H9 (cell line): Measurements from ENCODE around the gene RAET1L. TPM values are rescaled to one million over a fixed set of nuclear protein-coding genes. Genes with fewer than 3 reads are reported as not detected.

Experiments used
- DNase-seq: peaks from one replicate; pipeline ENCODE4 v3.0.0-alpha.2; 2017
- H2AFZ ChIP-seq: one replicate; pipeline ENCODE4 v1.6.1; 2013; ENCODE audit warnings: mild to moderate bottlenecking, low read length, control low read depth, moderate library complexity
- H2AK5ac ChIP-seq: 2 replicates; pipeline ENCODE4 v1.6.1; 2013; ENCODE audit warnings: low read length, control low read depth, mixed read lengths; ENCODE audit not compliant: insufficient read length
- H2BK120ac ChIP-seq: one replicate; pipeline ENCODE4 v1.6.1; 2013; ENCODE audit warnings: low read depth, mild to moderate bottlenecking, low read length, control low read depth, inconsistent platforms; ENCODE audit not compliant: poor library complexity, severe bottlenecking
- H2BK12ac ChIP-seq: 2 replicates; pipeline ENCODE4 v1.6.1; 2013; ENCODE audit warnings: low read length, control low read depth, mixed read lengths, low read depth; ENCODE audit not compliant: insufficient read length
- H2BK15ac ChIP-seq: 2 replicates; pipeline ENCODE4 v1.6.1; 2013; ENCODE audit warnings: low read depth, low read length, control low read depth
- H2BK20ac ChIP-seq: one replicate; pipeline ENCODE4 v1.6.1; 2013; ENCODE audit warnings: low read depth, mild to moderate bottlenecking, low read length, control low read depth, inconsistent platforms; ENCODE audit not compliant: poor library complexity, severe bottlenecking
- H2BK5ac ChIP-seq: 2 replicates; pipeline ENCODE4 v1.6.1; 2013; ENCODE audit warnings: low read length, control low read depth, mixed read lengths; ENCODE audit not compliant: insufficient read length
- H3K14ac ChIP-seq: 2 replicates; pipeline ENCODE4 v1.6.1; 2013; ENCODE audit warnings: low read length, control low read depth; ENCODE audit not compliant: insufficient read depth
- H3K18ac ChIP-seq: 2 replicates; pipeline ENCODE4 v1.6.1; 2013; ENCODE audit warnings: low read depth, mild to moderate bottlenecking, mixed read lengths, low read length, control low read depth; ENCODE audit not compliant: insufficient read length
- H3K23ac ChIP-seq: 2 replicates; pipeline ENCODE4 v1.6.1; 2013; ENCODE audit warnings: low read length, control low read depth, mixed read lengths, low read depth; ENCODE audit not compliant: insufficient read length
- H3K23me2 ChIP-seq: 2 replicates; pipeline ENCODE4 v1.6.1; 2013; ENCODE audit warnings: low read depth, mild to moderate bottlenecking, mixed read lengths, low read length, control low read depth; ENCODE audit not compliant: insufficient read length, poor library complexity, severe bottlenecking
- H3K27ac ChIP-seq: 2 replicates; pipeline ENCODE4 v1.5.1; 2013; ENCODE audit warnings: low read length, control low read depth, mixed read lengths, low read depth; ENCODE audit not compliant: insufficient read length
- H3K27me3 ChIP-seq: 2 replicates; pipeline ENCODE4 v1.6.1; 2013; ENCODE audit warnings: low read length, control low read depth, inconsistent platforms; ENCODE audit not compliant: insufficient read depth
- H3K4ac ChIP-seq: 2 replicates; pipeline ENCODE4 v1.6.1; 2013; ENCODE audit warnings: low read depth, mild to moderate bottlenecking, control low read depth, inconsistent platforms, low read length, moderate library complexity
- H3K4me1 ChIP-seq: 2 replicates; pipeline ENCODE4 v1.6.1; 2013; ENCODE audit warnings: low read length, control low read depth, inconsistent platforms; ENCODE audit not compliant: insufficient read depth
- H3K4me2 ChIP-seq: 2 replicates; pipeline ENCODE4 v1.6.1; 2013; ENCODE audit warnings: low read length, control low read depth, mixed read lengths; ENCODE audit not compliant: insufficient read length, insufficient read depth
- H3K56ac ChIP-seq: 2 replicates; pipeline ENCODE4 v1.6.1; 2013; ENCODE audit warnings: low read depth, mild to moderate bottlenecking, mixed read lengths, low read length, control low read depth; ENCODE audit not compliant: insufficient read length
- H3K79me1 ChIP-seq: 2 replicates; pipeline ENCODE4 v1.6.1; 2013; ENCODE audit warnings: low read depth, mild to moderate bottlenecking, moderate library complexity, low read length, control low read depth, inconsistent platforms; ENCODE audit not compliant: insufficient read depth, poor library complexity, severe bottlenecking
- H3K79me2 ChIP-seq: 2 replicates; pipeline ENCODE4 v1.6.1; 2013; ENCODE audit warnings: low read length, control low read depth, inconsistent platforms; ENCODE audit not compliant: insufficient read depth
- H3K9ac ChIP-seq: 2 replicates; pipeline ENCODE4 v1.6.1; 2013; ENCODE audit warnings: low read length, control low read depth, mixed read lengths; ENCODE audit not compliant: insufficient read length; ENCODE audit errors: extremely low read depth
- H3K9me3 ChIP-seq: one replicate; pipeline ENCODE4 v1.6.1; 2013; ENCODE audit warnings: low read depth, low read length, inconsistent platforms; ENCODE audit not compliant: control insufficient read depth
- H3T11ph ChIP-seq: one replicate; pipeline ENCODE4 v1.6.1; 2013; ENCODE audit warnings: mild to moderate bottlenecking, low read length, control low read depth, inconsistent platforms
- H4K20me1 ChIP-seq: one replicate; pipeline ENCODE4 v1.6.1; 2013; ENCODE audit not compliant: control insufficient read depth, insufficient read length, insufficient read depth
- H4K5ac ChIP-seq: 2 replicates; pipeline ENCODE4 v1.6.1; 2013; ENCODE audit warnings: low read depth, mild to moderate bottlenecking, mixed read lengths, low read length, control low read depth; ENCODE audit not compliant: insufficient read length
- H4K8ac ChIP-seq: replicated peaks from 2 replicates; pipeline ENCODE4 v1.6.1; 2013; ENCODE audit warnings: low read length, control low read depth, mixed read lengths, low read depth; ENCODE audit not compliant: insufficient read length
- H4K91ac ChIP-seq: 2 replicates; pipeline ENCODE4 v1.6.1; 2013; ENCODE audit warnings: low read depth, mild to moderate bottlenecking, moderate library complexity, mixed read lengths, low read length, control low read depth; ENCODE audit not compliant: insufficient read length
- H3K27ac Mint-ChIP-seq, 3 experiments: 2 replicates in 2 of 3; 3 replicates in 1 of 3; pipeline ENCODE4 v1.8.0; 2020 to 2021; ENCODE audit warnings: mixed read lengths in 3 of 3, mild to moderate bottlenecking in 1 of 3, moderate library complexity in 1 of 3
- H3K27me3 Mint-ChIP-seq: 2 replicates; pipeline ENCODE4 v1.8.0; 2021; ENCODE audit warnings: low read depth, mild to moderate bottlenecking, moderate library complexity, mixed read lengths
- H3K36me3 Mint-ChIP-seq, 3 experiments: 2 replicates in 2 of 3; 3 replicates in 1 of 3; pipeline ENCODE4 v1.8.0; 2020 to 2021; ENCODE audit warnings: low read depth in 3 of 3, mixed read lengths in 3 of 3; ENCODE audit not compliant: insufficient read depth in 1 of 3
- H3K4me1 Mint-ChIP-seq, 2 experiments: 2 replicates each; pipeline ENCODE4 v1.8.0; 2020; ENCODE audit warnings: mixed read lengths in 2 of 2
- H3K4me3 Mint-ChIP-seq, 2 experiments: 2 replicates in 1 of 2; 3 replicates in 1 of 2; pipeline ENCODE4 v1.8.0; 2020 to 2021; ENCODE audit warnings: mild to moderate bottlenecking in 2 of 2, mixed read lengths in 2 of 2, moderate library complexity in 1 of 2
- H3K9me3 Mint-ChIP-seq, 2 experiments: 2 replicates in 1 of 2; 3 replicates in 1 of 2; pipeline ENCODE4 v1.8.0; 2020; ENCODE audit warnings: mild to moderate bottlenecking in 2 of 2, mixed read lengths in 2 of 2, moderate library complexity in 1 of 2
- WGBS: extraction: QIAGEN DNeasy Blood & Tissue Kit; methylation state at CpG from one replicate; pipeline ENCODE4 v1.1.7; 2013; ENCODE audit warnings: missing lambda C conversion rate, low lambda C conversion rate, mixed read lengths; ENCODE audit not compliant: insufficient read length; ENCODE audit errors: extremely low coverage; 5-methylcytosine and 5-hydroxymethylcytosine counted together
- total RNA-seq: library from RNA; stranded (reverse); gene quantifications from 2 replicates; pipeline ENCODE4 v1.2.1, GENCODE V29; 2021
- TF ChIP-seq, protein P1 (sequence below): fragments of 200-600 bp; sonication (generic); conservative IDR thresholded peaks from 3 replicates; pipeline ENCODE4 v1.8.0; 2021; ENCODE audit warnings: antibody characterized with exemption, mild to moderate bottlenecking

RAET1L gene
- total RNA-seq, 1 experiment from 2014 or later = not detected

DNA sequence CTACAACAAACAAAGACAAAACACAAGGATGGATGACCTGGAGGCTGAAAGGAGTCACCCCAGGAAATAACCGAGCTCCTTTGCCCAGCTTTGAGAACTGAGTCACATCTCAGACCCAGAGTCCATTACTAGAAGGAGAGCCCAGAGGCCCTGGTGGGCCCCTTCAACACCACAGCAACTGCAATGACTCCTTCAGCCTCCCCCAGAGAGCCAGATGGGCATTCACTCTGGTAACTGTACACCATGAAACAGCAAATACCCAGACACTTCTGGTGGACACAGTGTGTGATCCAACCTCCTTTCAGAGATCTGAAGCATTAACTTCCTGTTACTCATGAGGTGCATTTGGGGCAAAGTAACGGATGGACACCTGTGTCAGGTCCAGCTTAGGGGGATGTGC lies 22.6 kb downstream of the RAET1L start:
- Histone ChIP-seq H2BK15ac (no peak overlapping the region), H3T11ph (no peak overlapping the region), H2BK5ac (no peak overlapping the region), H2BK120ac (no peak overlapping the region), H3K9me3 (no peaks in the 10 kb centered on the region), H3K56ac (no peak overlapping the region), H3K27me3 (peaks cover 15% of the 10 kb centered on the region; the same call in 1 of the 2 replicates), H3K9ac (no peak overlapping the region), H2AK5ac (no peak overlapping the region), H3K23me2 (peaks cover 5% of the 10 kb centered on the region), H2BK12ac (no peak overlapping the region), H3K18ac (no peak overlapping the region), H2AFZ (no peak overlapping the region), H3K27ac (no peak overlapping the region), H4K20me1 (no peaks in the 10 kb centered on the region), H4K5ac (no peak overlapping the region), H3K4me1 (no peaks in the 10 kb centered on the region), H3K4me2 (no peak overlapping the region), H4K8ac (no peak overlapping the region), H4K91ac (no peak overlapping the region), H3K79me1 (no peaks in the 10 kb centered on the region), H3K79me2 (no peaks in the 10 kb centered on the region), H3K4ac (no peak overlapping the region), H3K14ac (no peak overlapping the region), H3K23ac (no peak overlapping the region), H2BK20ac (no peak overlapping the region)
- TF ChIP-seq, protein P1, sequence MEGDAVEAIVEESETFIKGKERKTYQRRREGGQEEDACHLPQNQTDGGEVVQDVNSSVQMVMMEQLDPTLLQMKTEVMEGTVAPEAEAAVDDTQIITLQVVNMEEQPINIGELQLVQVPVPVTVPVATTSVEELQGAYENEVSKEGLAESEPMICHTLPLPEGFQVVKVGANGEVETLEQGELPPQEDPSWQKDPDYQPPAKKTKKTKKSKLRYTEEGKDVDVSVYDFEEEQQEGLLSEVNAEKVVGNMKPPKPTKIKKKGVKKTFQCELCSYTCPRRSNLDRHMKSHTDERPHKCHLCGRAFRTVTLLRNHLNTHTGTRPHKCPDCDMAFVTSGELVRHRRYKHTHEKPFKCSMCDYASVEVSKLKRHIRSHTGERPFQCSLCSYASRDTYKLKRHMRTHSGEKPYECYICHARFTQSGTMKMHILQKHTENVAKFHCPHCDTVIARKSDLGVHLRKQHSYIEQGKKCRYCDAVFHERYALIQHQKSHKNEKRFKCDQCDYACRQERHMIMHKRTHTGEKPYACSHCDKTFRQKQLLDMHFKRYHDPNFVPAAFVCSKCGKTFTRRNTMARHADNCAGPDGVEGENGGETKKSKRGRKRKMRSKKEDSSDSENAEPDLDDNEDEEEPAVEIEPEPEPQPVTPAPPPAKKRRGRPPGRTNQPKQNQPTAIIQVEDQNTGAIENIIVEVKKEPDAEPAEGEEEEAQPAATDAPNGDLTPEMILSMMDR = no peak
- peaks cover 7 to 8% of the 10 kb centered on the region in 2 experiments for H3K4me1 Mint-ChIP-seq
- H3K36me3 Mint-ChIP-seq = peaks cover 0 to 17% (median 0%) of the 10 kb centered on the region in 3 experiments; a peak in 3 of 7 replicates
- no peak overlapping the region for H3K4me3 Mint-ChIP-seq
- peaks cover 38% of the 10 kb centered on the region for H3K27me3 Mint-ChIP-seq
- no peaks in the 10 kb centered on the region; a peak in 2 of 5 replicates for H3K9me3 Mint-ChIP-seq
- WGBS = no CpG with 5 or more reads among the region's 2 CpGs
- no peak overlapping the region for H3K27ac Mint-ChIP-seq
- no peak for DNase-seq
